SK-N-SH (cell line): ENCODE results near the gene SERP2. TPM values are rescaled to one million over a fixed set of nuclear protein-coding genes. Genes with fewer than 3 reads are reported as not detected.

Source experiments
- CTCF ChIA-PET: fragments of 300-600, 350-600 bp; formaldehyde crosslinking; extraction: SDS; loops from one replicate; lab custom pipeline; 2021; lab: Yijun Ruan, JAX
- POLR2A ChIA-PET: fragments of 350-600 bp; sonication (Branson Sonifier 250); formaldehyde crosslinking; extraction: SDS; loops from one replicate; lab custom pipeline; 2020; ENCODE audit warnings: antibody characterized with exemption, inconsistent platforms; lab: Yijun Ruan, JAX
- DNase-seq: peaks from one replicate; pipeline ENCODE4 v3.0.0; 2012
- H2AFZ ChIP-seq: fragments of 200-600 bp; sonication (generic); 2 replicates; pipeline ENCODE4 v1.8.1; 2016; ENCODE audit warnings: antibody characterized with exemption, mild to moderate bottlenecking, low read depth
- H3F3A ChIP-seq: fragments of 200-600 bp; sonication (generic); replicated peaks from 2 replicates; pipeline ENCODE3; 2016; ENCODE audit warnings: antibody characterized with exemption, mild to moderate bottlenecking; ENCODE audit not compliant: insufficient read depth
- H3K27ac ChIP-seq, 2 experiments: fragments of 200-500 bp in 1 of 2; fragments of 200-600 bp in 1 of 2; sonication (Bioruptor generic) in 1 of 2; sonication (generic), shearing (Covaris generic) in 1 of 2; 2 replicates each; pipeline versions ENCODE4 v1.5.1 to v1.6.1; 2014 to 2016; ENCODE audit warnings: low read depth in 2 of 2, inconsistent platforms in 1 of 2, low read length in 1 of 2, mild to moderate bottlenecking in 1 of 2, mixed read lengths in 1 of 2
- H3K27me3 ChIP-seq: fragments of 200-600 bp; sonication (generic), shearing (Covaris generic); 2 replicates; pipeline ENCODE4 v1.6.1; 2016; ENCODE audit warnings: mixed run types; ENCODE audit not compliant: insufficient read depth
- H3K36me3 ChIP-seq, 2 experiments: fragments of 200-500 bp in 1 of 2; fragments of 200-600 bp in 1 of 2; sonication (Bioruptor generic) in 1 of 2; sonication (generic) in 1 of 2; replicated peaks in 1 of 2; 2 replicates each; pipeline versions ENCODE3 to v1.5.1; 2014 to 2016; ENCODE audit warnings: low read length in 1 of 2, mild to moderate bottlenecking in 1 of 2; ENCODE audit not compliant: insufficient read depth in 2 of 2, control insufficient read depth in 1 of 2
- H3K4me1 ChIP-seq, 2 experiments: fragments of 200-500 bp in 1 of 2; fragments of 200-600 bp in 1 of 2; sonication (Bioruptor generic) in 1 of 2; sonication (generic), shearing (Covaris generic) in 1 of 2; 2 replicates each; pipeline versions ENCODE4 v1.5.1 to v1.6.1; 2014 to 2016; ENCODE audit warnings: low read depth in 1 of 2, low read length in 1 of 2, mixed run types in 1 of 2; ENCODE audit not compliant: insufficient read depth in 2 of 2, control insufficient read depth in 1 of 2
- H3K4me2 ChIP-seq: fragments of 200-600 bp; sonication (generic), shearing (Covaris generic); 2 replicates; pipeline ENCODE4 v1.6.1; 2017; ENCODE audit warnings: mixed run types
- H3K4me3 ChIP-seq, 2 experiments: fragments of 200-500 bp in 1 of 2; fragments of 200-600 bp in 1 of 2; sonication (Bioruptor generic) in 1 of 2; sonication (generic), shearing (Covaris generic) in 1 of 2; 2 replicates each; pipeline versions ENCODE4 v1.5.1 to v1.8.1; 2014 to 2016; ENCODE audit warnings: low read depth in 2 of 2, inconsistent platforms in 1 of 2, low read length in 1 of 2, mild to moderate bottlenecking in 1 of 2, mixed read lengths in 1 of 2, moderate library complexity in 1 of 2
- H3K79me2 ChIP-seq: fragments of 200-600 bp; sonication (generic); 2 replicates; pipeline ENCODE4 v1.8.1; 2017; ENCODE audit warnings: mild to moderate bottlenecking; ENCODE audit not compliant: insufficient read depth
- H3K9ac ChIP-seq: fragments of 200-600 bp; sonication (generic); 2 replicates; pipeline ENCODE4 v1.6.1; 2017; ENCODE audit warnings: mixed run types
- H3K9me2 ChIP-seq: fragments of 200-600 bp; sonication (generic); 2 replicates; pipeline ENCODE4 v1.6.1; 2017; ENCODE audit warnings: mixed run types
- H3K9me3 ChIP-seq: fragments of 200-600 bp; sonication (generic); 2 replicates; pipeline ENCODE4 v1.6.1; 2017; ENCODE audit warnings: mixed run types, mild to moderate bottlenecking, moderate library complexity
- H4K20me1 ChIP-seq: fragments of 200-600 bp; sonication (generic); 2 replicates; pipeline ENCODE4 v1.6.1; 2017; ENCODE audit warnings: mild to moderate bottlenecking, mixed run types; ENCODE audit not compliant: insufficient read depth
- CHD2 ChIP-seq: fragments of 150-350 bp; IDR thresholded peaks from 2 replicates; pipeline ENCODE4 v1.6.1; 2018; ENCODE audit warnings: low read length; ENCODE audit not compliant: partially characterized antibody
- ELF1 ChIP-seq: IDR thresholded peaks from 2 replicates; pipeline ENCODE4 v1.4.0; 2012
- EP300 ChIP-seq, 2 experiments: IDR thresholded peaks; 2 replicates each; pipeline versions ENCODE4 v1.4.0 to v1.6.1; 2012; ENCODE audit warnings: borderline replicate concordance in 1 of 2, low read depth in 1 of 2, low read length in 1 of 2
- FOXJ3 ChIP-seq: sonication (generic); formaldehyde crosslinking; IDR thresholded peaks from 2 replicates; pipeline ENCODE4 v1.5.1; 2020; ENCODE audit warnings: mild to moderate bottlenecking, missing genetic modification reagents
- GABPA ChIP-seq: IDR thresholded peaks from 2 replicates; pipeline ENCODE4 v1.4.0; 2012; ENCODE audit warnings: low read depth, mild to moderate bottlenecking
- GATA2 ChIP-seq: sonication (generic); formaldehyde crosslinking; IDR thresholded peaks from 2 replicates; pipeline ENCODE4 v1.5.0; 2020; ENCODE audit warnings: mild to moderate bottlenecking, missing genetic modification reagents
- NRF1 ChIP-seq: IDR thresholded peaks from 2 replicates; pipeline ENCODE4 v1.6.1; 2012; ENCODE audit warnings: low read depth, mild to moderate bottlenecking, low read length
- RAD21 ChIP-seq: IDR thresholded peaks from 2 replicates; pipeline ENCODE4 v1.6.1; 2012; ENCODE audit warnings: mild to moderate bottlenecking, low read length
- RCOR1 ChIP-seq: fragments of 150-350 bp; IDR thresholded peaks from 2 replicates; pipeline ENCODE4 v1.6.1; 2017; ENCODE audit warnings: antibody characterized with exemption, low read length
- RFX5 ChIP-seq: IDR thresholded peaks from 2 replicates; pipeline ENCODE4 v1.6.1; 2012; ENCODE audit warnings: mild to moderate bottlenecking, improper control_type of control experiment, low read length
- RXRA ChIP-seq: IDR thresholded peaks from 2 replicates; pipeline ENCODE4 v1.4.0; 2012; ENCODE audit warnings: low read depth, mild to moderate bottlenecking, borderline replicate concordance
- TCF12 ChIP-seq: IDR thresholded peaks from 2 replicates; pipeline ENCODE4 v1.4.0; 2012
- WGBS: methylation state at CpG from one replicate; pipeline ENCODE4 v1.1.6; 2017; ENCODE audit warnings: low lambda C conversion rate; 5-methylcytosine and 5-hydroxymethylcytosine counted together
- polyA plus RNA-seq, 3 experiments: library from polyadenylated mRNA; depleted of rRNA; stranded (reverse); fragments of >200 nt; gene quantifications; 2 replicates each; pipeline ENCODE4 v1.2.3, GENCODE V29; 2012
- TF ChIP-seq, protein P1 (sequence below): IDR thresholded peaks from 2 replicates; pipeline ENCODE4; 2012
- TF ChIP-seq, protein P2 (sequence below): IDR thresholded peaks from 2 replicates; pipeline ENCODE4 v1.4.0; 2012; ENCODE audit warnings: low read depth, borderline replicate concordance
- TF ChIP-seq, protein P3 (sequence below): fragments of 150-350 bp; IDR thresholded peaks from 2 replicates; pipeline ENCODE4 v1.6.1; 2017; ENCODE audit warnings: antibody characterized with exemption, low read length, low read depth, borderline replicate concordance
- TF ChIP-seq, protein P4 (sequence below): IDR thresholded peaks from 2 replicates; pipeline ENCODE4 v1.4.0; 2012; ENCODE audit warnings: low read depth, borderline replicate concordance

Gene SERP2
- polyA plus RNA-seq, 1 of the 3 experiments (the other 2 are of a cell fraction): 4.9 TPM

DNA sequence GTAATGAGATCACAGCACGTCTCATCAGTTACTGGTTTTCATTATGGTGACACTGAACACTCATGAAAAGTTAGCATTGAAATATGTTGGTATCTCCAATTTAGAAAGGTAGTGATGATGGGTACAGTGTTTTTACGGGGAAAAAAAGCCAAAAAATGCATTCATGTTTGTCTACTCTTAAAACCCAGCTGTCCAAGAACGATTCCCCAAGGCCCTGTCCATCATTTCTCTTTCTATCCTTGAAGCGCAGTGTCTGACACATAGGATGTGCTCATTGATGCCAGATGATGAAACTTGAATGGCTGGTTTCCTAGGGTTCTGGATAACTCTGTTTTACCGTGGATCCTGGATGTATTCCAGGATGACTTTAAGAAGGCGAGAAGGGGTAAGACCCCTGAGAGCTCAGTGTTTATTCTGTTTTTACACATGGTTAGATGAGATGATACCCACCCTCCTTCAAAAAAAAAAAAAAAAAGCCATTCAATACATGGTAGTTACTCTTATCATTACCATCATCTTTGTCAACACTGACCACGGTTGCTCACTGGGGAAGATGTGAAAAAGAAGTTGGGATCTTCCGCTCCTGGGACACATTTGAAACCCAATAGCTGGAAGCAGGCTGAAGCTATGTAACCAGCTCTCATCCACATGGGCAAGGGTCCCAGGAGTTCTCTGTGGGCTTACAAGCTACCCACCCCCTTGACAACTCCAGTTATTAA lies 22.5 kb downstream of the SERP2 start:
- Histone ChIP-seq H2AFZ (no peak overlapping the region), H3K79me2 (no peaks in the 10 kb centered on the region), H3K27ac (peak overlapping the region in 1 of 2 experiments; percentile 98; a peak in 2 of 4 replicates), H3F3A (no peaks in the 10 kb centered on the region), H3K9me3 (no peaks in the 10 kb centered on the region), H3K4me3 (no peak overlapping the region), H3K4me1 (peaks cover 0 to 42% of the 10 kb centered on the region in 2 experiments; a peak in 2 of 4 replicates), H3K27me3 (no peaks in the 10 kb centered on the region), H4K20me1 (no peaks in the 10 kb centered on the region), H3K4me2 (no peak overlapping the region), H3K9ac (no peak overlapping the region), H3K36me3 (peaks cover 0 to 4% of the 10 kb centered on the region in 2 experiments), H3K9me2 (no peaks in the 10 kb centered on the region)
- ChIA-PET POLR2A (interaction anchor here (1.1 to 5.3 kb wide), 4 partner anchors 19 to 39 kb away, joined by 3 to 59 read pairs (median 8); partner anchors contain the start of gene SERP2), CTCF (interaction anchor here (1.0 to 1.2 kb wide), 4 partner anchors 17 to 205 kb away, joined by 3 to 4 read pairs (median 3); no protein-coding TSS in a partner anchor)
- 77% methylated on average over 8 of the region's 8 CpGs for WGBS
- TF ChIP-seq GATA2 (CRISPR knock-in tag) (no peak; the same call in 1 of the 2 replicates), EP300 (IDR thresholded peaks at IDR 0.05; ENCODE audit: borderline replicate concordance in 1 of 2, low read depth in 1 of 2, low read length in 1 of 2) (peak in 1 of 2 experiments; percentile 48; a peak in 1 of 4 replicates)
- no peak for DNase-seq

DNA sequence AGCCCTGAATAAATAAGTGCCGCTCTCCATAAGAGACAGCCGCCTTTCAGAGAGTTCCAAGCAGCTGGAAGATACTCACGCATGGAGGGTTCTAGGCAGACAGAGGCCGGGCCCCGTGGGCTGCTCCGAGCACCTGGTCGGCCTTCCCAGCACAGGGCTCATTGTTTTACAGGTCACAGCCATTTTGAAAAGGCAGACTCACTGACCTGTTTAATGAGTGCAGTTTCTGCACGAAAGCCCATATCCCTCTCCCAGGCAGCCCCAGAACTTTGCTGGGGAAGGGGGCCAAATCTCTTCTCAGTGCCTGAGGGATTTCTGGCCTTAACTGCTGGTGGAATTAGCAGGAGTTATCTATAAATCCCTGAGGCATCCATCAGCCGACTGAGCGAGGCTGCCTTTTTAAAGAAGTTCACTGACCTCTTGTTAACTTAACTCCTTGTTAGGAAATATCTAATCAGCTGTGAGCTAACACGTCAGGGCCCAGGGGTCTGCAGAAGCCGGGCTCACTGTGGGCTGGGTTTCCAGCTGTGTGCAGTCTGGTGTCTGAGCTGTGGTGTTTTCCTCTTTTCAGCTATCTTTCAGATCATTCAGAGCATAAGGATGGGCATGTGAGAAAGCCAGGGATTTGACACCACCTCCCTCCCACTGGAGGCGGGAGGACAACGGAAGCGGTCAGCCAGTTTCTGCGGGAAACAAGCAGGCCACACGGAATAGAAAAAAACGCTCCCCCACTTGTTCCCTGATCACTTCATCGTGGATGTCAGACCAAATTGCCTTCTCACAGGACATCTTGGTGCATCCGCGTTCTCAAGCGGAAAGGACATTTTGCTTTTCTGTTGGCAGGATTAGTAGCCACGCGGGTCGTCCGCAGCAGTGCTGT lies 23.3 kb downstream of the SERP2 start:
- Histone ChIP-seq H3K27me3 (no peaks in the 10 kb centered on the region), H3K4me1 (peaks cover 0 to 42% of the 10 kb centered on the region in 2 experiments; a peak in 2 of 4 replicates), H3K79me2 (no peaks in the 10 kb centered on the region), H3K4me2 (no peak overlapping the region), H4K20me1 (no peaks in the 10 kb centered on the region), H3F3A (no peaks in the 10 kb centered on the region), H3K27ac (peak overlapping the region in 1 of 2 experiments; percentile 98; a peak in 2 of 4 replicates), H3K9ac (no peak overlapping the region), H3K9me2 (no peaks in the 10 kb centered on the region), H3K36me3 (no peaks in the 10 kb centered on the region), H2AFZ (no peak overlapping the region), H3K9me3 (no peaks in the 10 kb centered on the region), H3K4me3 (no peak overlapping the region)
- DNase-seq: peak; percentile 77
- ChIA-PET CTCF (interaction anchor here (1.0 to 1.7 kb wide), 5 partner anchors 18 to 205 kb away, joined by 3 to 5 read pairs (median 4); no protein-coding TSS in a partner anchor), POLR2A (interaction anchor here (1.0 to 5.3 kb wide), 4 partner anchors 22 to 64 kb away, joined by 5 to 59 read pairs (median 8); partner anchors contain the start of gene SERP2)
- 76% methylated on average over 17 of the region's 26 CpGs for WGBS
- TF ChIP-seq RXRA: no peak
- TF ChIP-seq GATA2 (CRISPR knock-in tag): peak; percentile 86
- no peak for TF ChIP-seq RFX5
- no peak for TF ChIP-seq TCF12
- TF ChIP-seq, protein P1, sequence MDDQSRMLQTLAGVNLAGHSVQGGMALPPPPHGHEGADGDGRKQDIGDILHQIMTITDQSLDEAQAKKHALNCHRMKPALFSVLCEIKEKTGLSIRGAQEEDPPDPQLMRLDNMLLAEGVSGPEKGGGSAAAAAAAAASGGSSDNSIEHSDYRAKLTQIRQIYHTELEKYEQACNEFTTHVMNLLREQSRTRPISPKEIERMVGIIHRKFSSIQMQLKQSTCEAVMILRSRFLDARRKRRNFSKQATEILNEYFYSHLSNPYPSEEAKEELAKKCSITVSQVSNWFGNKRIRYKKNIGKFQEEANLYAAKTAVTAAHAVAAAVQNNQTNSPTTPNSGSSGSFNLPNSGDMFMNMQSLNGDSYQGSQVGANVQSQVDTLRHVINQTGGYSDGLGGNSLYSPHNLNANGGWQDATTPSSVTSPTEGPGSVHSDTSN: no peak
- TF ChIP-seq RCOR1: peak; percentile 46
- TF ChIP-seq, protein P2, sequence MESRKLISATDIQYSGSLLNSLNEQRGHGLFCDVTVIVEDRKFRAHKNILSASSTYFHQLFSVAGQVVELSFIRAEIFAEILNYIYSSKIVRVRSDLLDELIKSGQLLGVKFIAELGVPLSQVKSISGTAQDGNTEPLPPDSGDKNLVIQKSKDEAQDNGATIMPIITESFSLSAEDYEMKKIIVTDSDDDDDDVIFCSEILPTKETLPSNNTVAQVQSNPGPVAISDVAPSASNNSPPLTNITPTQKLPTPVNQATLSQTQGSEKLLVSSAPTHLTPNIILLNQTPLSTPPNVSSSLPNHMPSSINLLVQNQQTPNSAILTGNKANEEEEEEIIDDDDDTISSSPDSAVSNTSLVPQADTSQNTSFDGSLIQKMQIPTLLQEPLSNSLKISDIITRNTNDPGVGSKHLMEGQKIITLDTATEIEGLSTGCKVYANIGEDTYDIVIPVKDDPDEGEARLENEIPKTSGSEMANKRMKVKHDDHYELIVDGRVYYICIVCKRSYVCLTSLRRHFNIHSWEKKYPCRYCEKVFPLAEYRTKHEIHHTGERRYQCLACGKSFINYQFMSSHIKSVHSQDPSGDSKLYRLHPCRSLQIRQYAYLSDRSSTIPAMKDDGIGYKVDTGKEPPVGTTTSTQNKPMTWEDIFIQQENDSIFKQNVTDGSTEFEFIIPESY: no peak
- TF ChIP-seq CHD2: peak; percentile 7
- TF ChIP-seq, protein P3, sequence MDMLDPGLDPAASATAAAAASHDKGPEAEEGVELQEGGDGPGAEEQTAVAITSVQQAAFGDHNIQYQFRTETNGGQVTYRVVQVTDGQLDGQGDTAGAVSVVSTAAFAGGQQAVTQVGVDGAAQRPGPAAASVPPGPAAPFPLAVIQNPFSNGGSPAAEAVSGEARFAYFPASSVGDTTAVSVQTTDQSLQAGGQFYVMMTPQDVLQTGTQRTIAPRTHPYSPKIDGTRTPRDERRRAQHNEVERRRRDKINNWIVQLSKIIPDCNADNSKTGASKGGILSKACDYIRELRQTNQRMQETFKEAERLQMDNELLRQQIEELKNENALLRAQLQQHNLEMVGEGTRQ: no peak
- no peak for TF ChIP-seq GABPA
- TF ChIP-seq FOXJ3 (CRISPR knock-in tag): peak; percentile 53
- no peak for TF ChIP-seq ELF1
- TF ChIP-seq NRF1: no peak
- peak; percentile 34 for TF ChIP-seq RAD21
- TF ChIP-seq, protein P4, sequence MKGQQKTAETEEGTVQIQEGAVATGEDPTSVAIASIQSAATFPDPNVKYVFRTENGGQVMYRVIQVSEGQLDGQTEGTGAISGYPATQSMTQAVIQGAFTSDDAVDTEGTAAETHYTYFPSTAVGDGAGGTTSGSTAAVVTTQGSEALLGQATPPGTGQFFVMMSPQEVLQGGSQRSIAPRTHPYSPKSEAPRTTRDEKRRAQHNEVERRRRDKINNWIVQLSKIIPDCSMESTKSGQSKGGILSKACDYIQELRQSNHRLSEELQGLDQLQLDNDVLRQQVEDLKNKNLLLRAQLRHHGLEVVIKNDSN: no peak
